HG03060 (cell line): ENCODE data around the gene VIPR2.

ENCODE experiments used
- ATAC-seq: cut with Tn5 transposase; IDR thresholded peaks from one replicate; pipeline ENCODE4 v1.9.1; 2021; ENCODE audit warnings: low read depth, moderate number of reproducible peaks; ENCODE audit not compliant: unreplicated experiment

VIPR2 gene

GRCh38 chr7:159158125-159158887, 13.6 kb upstream of the VIPR2 start:
- no peak for ATAC-seq

- ATAC-seq = no peak
These were observed 13.0 kb upstream of the VIPR2 start for GRCh38 chr7:159157714-159158113.

GRCh38 chr7:159156436-159157245, 12.0 kb upstream of the VIPR2 start:
- ATAC-seq = no peak

GRCh38 chr7:159155410-159155809, 10.7 kb upstream of the VIPR2 start:
- ATAC-seq = no peak

- no peak for ATAC-seq
These were observed 9.6 kb upstream of the VIPR2 start for GRCh38 chr7:159154243-159154642.

GRCh38 chr7:159153511-159153910, 8.8 kb upstream of the VIPR2 start:
- ATAC-seq = no peak

GRCh38 chr7:159152816-159153215, 8.1 kb upstream of the VIPR2 start:
- ATAC-seq = no peak

- ATAC-seq = no peak
These were observed 6.6 kb upstream of the VIPR2 start for GRCh38 chr7:159151231-159151630.

GRCh38 chr7:159149488-159149887, 4.8 kb upstream of the VIPR2 start:
- ATAC-seq = no peak

GRCh38 chr7:159148430-159149395, 4.0 kb upstream of the VIPR2 start:
- ATAC-seq = no peak

GRCh38 chr7:159147687-159148086, 3.0 kb upstream of the VIPR2 start:
- ATAC-seq = no peak

GRCh38 chr7:159147246-159147645, 2.6 kb upstream of the VIPR2 start:
- ATAC-seq = no peak

GRCh38 chr7:159146084-159146858, 1.6 kb upstream of the VIPR2 start:
- no peak for ATAC-seq

GRCh38 chr7:159145490-159145855, 806 bp upstream of the VIPR2 start:
- ATAC-seq = no peak

- no peak for ATAC-seq
These were observed 598 bp downstream of the VIPR2 start for GRCh38 chr7:159143780-159144757.

GRCh38 chr7:159142730-159143129, 1.9 kb downstream of the VIPR2 start:
- ATAC-seq = no peak

GRCh38 chr7:159142199-159142598, 2.5 kb downstream of the VIPR2 start:
- ATAC-seq = no peak

- ATAC-seq = no peak
These were observed 3.0 kb downstream of the VIPR2 start for GRCh38 chr7:159141660-159142059.

GRCh38 chr7:159141167-159141566, 3.5 kb downstream of the VIPR2 start:
- no peak for ATAC-seq
